ENCODE measurements around the gene ARRDC4. TPM values are rescaled to one million over a fixed set of nuclear protein-coding genes. Genes with fewer than 3 reads are reported as not detected.

ARRDC4 gene
- total and polyA plus RNA-seq, 2 of the 4 experiments (the other 2 are of a cell fraction), result 5.3 to 9.1 TPM

DNA sequence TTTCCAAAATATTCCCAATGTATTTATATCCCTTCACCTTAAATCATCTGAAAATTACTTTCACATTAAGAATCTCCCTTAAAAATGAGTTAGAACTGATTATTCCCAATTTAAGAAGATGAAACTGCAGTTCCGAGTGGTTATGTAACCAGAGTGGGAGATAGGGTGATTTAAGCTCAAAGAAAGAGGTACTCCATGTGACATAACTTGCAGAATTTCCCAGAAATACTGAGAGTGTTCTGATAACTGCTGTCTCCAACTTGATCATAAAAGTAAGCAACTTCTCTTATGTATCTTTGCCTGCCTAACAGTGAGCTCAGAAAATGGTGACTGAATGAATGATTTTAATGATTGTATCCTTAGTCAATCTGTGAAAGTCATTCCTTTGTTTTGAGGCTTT, 32.3 kb downstream of the ARRDC4 start:
- Histone ChIP-seq H4K5ac (ENCODE audit: low read depth, low read length) (no peak overlapping the region), H2BK5ac (ENCODE audit: low read depth, low read length, poor library complexity, severe bottlenecking) (no peak overlapping the region), H3K27ac (ENCODE audit: insufficient read depth, low read length) (no peak overlapping the region), H4K8ac (ENCODE audit: low read depth in 2 of 2, low read length in 2 of 2) (no peak overlapping the region), H3K36me3 (ENCODE audit: control insufficient read depth, insufficient read depth, low read length) (no peaks in the 10 kb centered on the region), H3K18ac (ENCODE audit: low read depth, low read length) (no peak overlapping the region), H3K4me3 (ENCODE audit: insufficient read depth, low read depth, low read length) (no peak overlapping the region), H2AFZ (replicated peaks; ENCODE audit: low read length, poor library complexity) (no peak overlapping the region), H3K4me2 (ENCODE audit: low read depth, low read length) (no peak overlapping the region), H2BK120ac (ENCODE audit: low read depth, low read length) (no peak overlapping the region), H4K91ac (ENCODE audit: insufficient read depth, low read depth, low read length) (no peak overlapping the region), H3K4ac (ENCODE audit: low read depth, low read length) (no peak overlapping the region), H3K9me1 (ENCODE audit: insufficient read depth, low read length) (no peaks in the 10 kb centered on the region), H3K4me1 (ENCODE audit: control insufficient read depth, insufficient read depth, low read length) (no peaks in the 10 kb centered on the region), H4K20me1 (ENCODE audit: insufficient read depth, low read length) (no peaks in the 10 kb centered on the region), H2AK9ac (replicated peaks; ENCODE audit: low read depth, low read length, poor library complexity) (no peak overlapping the region), H3K27me3 (ENCODE audit: control insufficient read depth, insufficient read depth, low read length) (no peaks in the 10 kb centered on the region), H3K79me1 (ENCODE audit: low read depth in 1 of 2, low read length in 2 of 2) (no peaks in the 10 kb centered on the region), H2BK20ac (ENCODE audit: low read depth, low read length) (no peak overlapping the region), H2BK15ac (ENCODE audit: low read depth, low read length) (no peak overlapping the region), H3K9ac (ENCODE audit: low read depth, low read length) (no peak overlapping the region), H3K23ac (ENCODE audit: low read depth, low read length) (no peak overlapping the region), H3K14ac (replicated peaks; ENCODE audit: low read depth, low read length) (no peak overlapping the region), H3K9me3 (ENCODE audit: control insufficient read depth, insufficient read depth, low read length) (no peaks in the 10 kb centered on the region), H2AK5ac (ENCODE audit: low read depth, low read length) (no peak overlapping the region), H3K56ac (ENCODE audit: extremely low read depth, insufficient read depth, low read length) (no peak overlapping the region)
- WGBS, 2 experiments (ENCODE audit: extremely low coverage in 2 of 2, insufficient read length in 1 of 2), result no CpG with 5 or more reads among the region's 1 CpG
- ATAC-seq (ENCODE audit: low read depth) (no peak), DNase-seq (no peak)
- in situ Hi-C loops (cut with MboI; ENCODE audit: low sequenced_read_pairs) (no loop called here), intact Hi-C loops (cut with micrococcal nuclease) (no loop called here), dilution Hi-C loops (cut with HindIII; ENCODE audit: low sequenced_read_pairs, unreplicated experiment) (no loop called here)
- CTCF ChIA-PET, result no interaction called here
- BruUV-seq (replicated peaks), result no TSS peak
- TF ChIP-seq MXI1 (IDR thresholded peaks at IDR 0.05; ENCODE audit: borderline replicate concordance, low read depth, low read length) (no peak), RAD21 (IDR thresholded peaks at IDR 0.05; ENCODE audit: low read length) (no peak), CEBPB (IDR thresholded peaks at IDR 0.05; ENCODE audit: low read depth, low read length) (no peak), CHD1 (IDR thresholded peaks at IDR 0.05; ENCODE audit: low read depth, low read length) (no peak), MAFK (IDR thresholded peaks at IDR 0.05; ENCODE audit: low read depth, low read length) (no peak), MAZ (IDR thresholded peaks at IDR 0.05; ENCODE audit: borderline replicate concordance, low read depth, low read length) (no peak), RFX5 (IDR thresholded peaks at IDR 0.05; ENCODE audit: low read depth, low read length) (no peak), BHLHE40 (IDR thresholded peaks at IDR 0.05; ENCODE audit: low read depth, low read length) (no peak), FOS (IDR thresholded peaks at IDR 0.05; ENCODE audit: low read depth, low read length) (no peak), RCOR1 (IDR thresholded peaks at IDR 0.05; ENCODE audit: insufficient replicate concordance, low read length) (no peak), POLR2A (IDR thresholded peaks at IDR 0.05; ENCODE audit: low read depth, low read length) (no peak)
- TF ChIP-seq, protein P1, sequence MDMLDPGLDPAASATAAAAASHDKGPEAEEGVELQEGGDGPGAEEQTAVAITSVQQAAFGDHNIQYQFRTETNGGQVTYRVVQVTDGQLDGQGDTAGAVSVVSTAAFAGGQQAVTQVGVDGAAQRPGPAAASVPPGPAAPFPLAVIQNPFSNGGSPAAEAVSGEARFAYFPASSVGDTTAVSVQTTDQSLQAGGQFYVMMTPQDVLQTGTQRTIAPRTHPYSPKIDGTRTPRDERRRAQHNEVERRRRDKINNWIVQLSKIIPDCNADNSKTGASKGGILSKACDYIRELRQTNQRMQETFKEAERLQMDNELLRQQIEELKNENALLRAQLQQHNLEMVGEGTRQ (IDR thresholded peaks at IDR 0.05; ENCODE audit: low read depth, low read length), result no peak
- TF ChIP-seq, protein P2, sequence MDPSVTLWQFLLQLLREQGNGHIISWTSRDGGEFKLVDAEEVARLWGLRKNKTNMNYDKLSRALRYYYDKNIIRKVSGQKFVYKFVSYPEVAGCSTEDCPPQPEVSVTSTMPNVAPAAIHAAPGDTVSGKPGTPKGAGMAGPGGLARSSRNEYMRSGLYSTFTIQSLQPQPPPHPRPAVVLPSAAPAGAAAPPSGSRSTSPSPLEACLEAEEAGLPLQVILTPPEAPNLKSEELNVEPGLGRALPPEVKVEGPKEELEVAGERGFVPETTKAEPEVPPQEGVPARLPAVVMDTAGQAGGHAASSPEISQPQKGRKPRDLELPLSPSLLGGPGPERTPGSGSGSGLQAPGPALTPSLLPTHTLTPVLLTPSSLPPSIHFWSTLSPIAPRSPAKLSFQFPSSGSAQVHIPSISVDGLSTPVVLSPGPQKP (IDR thresholded peaks at IDR 0.05; ENCODE audit: borderline replicate concordance, low read depth, low read length), result no peak
- POLR2A ChIA-PET (ENCODE audit: unreplicated experiment), result no interaction called here

Data from IMR-90 (cell line).